Measurements from ENCODE around the gene RASSF7.
A peak's percentile ranks its signal among the peaks of the same experiment; 100 is the strongest.
"Not testable (repeated sequence)": the region's sequence is repeated elsewhere in the genome, so short reads cannot be mapped to it uniquely, and the experiment has no call there.

Gene RASSF7, protein sequence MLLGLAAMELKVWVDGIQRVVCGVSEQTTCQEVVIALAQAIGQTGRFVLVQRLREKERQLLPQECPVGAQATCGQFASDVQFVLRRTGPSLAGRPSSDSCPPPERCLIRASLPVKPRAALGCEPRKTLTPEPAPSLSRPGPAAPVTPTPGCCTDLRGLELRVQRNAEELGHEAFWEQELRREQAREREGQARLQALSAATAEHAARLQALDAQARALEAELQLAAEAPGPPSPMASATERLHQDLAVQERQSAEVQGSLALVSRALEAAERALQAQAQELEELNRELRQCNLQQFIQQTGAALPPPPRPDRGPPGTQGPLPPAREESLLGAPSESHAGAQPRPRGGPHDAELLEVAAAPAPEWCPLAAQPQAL

GRCh38 chr11:560305-561147 is at the start of gene RASSF7, which contains the start of gene LMNTD2:
TSS of gene RASSF7 (plus strand) at chr11:560970. CDS start at chr11:561769, 799 bp downstream.
TSS of gene LMNTD2 (minus strand) at chr11:560738. CDS start at chr11:560716, 22 bp downstream.
- DNase-seq (ENCODE audit: low read depth), result peak; percentile 97

DNA sequence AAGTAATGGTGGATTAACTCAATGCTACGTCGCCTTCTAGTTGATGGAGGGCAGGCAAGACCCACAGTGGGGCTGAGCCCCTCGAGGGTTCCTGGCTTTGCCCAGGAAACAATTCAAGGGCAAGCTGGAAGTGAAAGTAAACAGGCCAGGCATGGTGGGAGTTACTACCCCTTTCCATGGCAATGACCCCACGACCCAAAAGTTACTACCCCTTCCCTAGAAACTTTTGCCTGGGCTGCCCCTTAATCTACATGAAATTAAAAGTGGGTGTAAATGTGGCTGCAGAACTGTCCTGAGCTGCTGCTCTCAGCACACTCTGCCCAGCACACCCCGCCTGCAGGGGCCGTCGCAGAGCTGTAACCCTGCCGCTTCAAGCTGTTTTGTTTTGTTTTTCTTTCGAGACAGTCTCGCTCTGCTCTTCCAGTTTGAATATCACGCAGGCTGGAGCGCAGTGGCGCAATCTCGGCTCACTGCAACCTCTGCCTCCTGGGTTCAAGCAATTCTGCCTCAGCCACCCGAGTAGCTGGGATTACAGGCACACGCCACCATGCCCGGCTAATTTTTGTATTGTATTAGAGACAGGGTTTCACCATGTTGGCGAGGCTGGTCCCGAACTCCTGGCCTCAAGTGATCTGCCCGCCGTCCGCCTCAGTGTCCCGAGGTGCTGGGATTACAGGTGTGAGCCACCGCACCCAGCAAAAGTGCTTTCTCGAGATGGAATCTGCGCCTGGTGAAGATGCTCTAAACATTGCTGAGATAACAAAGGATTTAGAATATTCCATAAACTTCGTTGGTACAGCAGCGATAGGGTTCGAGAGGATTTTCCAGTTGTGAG is 47.8 kb upstream of the RASSF7 start:
- DNase-seq (ENCODE audit: low read depth), result no peak

DNA sequence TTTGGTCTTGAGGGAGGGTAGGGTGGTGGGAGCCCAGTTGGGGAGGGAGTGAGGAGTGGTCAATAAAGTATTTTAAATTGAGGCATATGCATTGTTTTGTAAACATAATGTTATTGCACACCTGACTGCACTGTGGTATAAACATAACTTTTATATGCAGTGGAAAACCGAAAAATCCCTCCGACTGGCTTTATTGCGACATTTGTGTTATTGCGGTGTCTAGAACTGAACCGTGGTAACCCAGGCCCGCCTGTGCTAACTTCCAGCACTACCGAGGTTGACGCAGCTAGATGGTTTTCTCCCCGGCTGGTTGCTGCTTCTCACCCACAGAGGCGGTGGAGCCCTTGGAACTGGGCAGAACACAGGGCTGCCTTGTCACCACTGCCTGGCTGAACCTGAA is 46.2 kb upstream of the RASSF7 start:
- DNase-seq (ENCODE audit: low read depth), result no peak

GRCh38 chr11:515131-515530 is 45.6 kb upstream of the RASSF7 start:
- DNase-seq (ENCODE audit: low read depth), result no peak

DNA sequence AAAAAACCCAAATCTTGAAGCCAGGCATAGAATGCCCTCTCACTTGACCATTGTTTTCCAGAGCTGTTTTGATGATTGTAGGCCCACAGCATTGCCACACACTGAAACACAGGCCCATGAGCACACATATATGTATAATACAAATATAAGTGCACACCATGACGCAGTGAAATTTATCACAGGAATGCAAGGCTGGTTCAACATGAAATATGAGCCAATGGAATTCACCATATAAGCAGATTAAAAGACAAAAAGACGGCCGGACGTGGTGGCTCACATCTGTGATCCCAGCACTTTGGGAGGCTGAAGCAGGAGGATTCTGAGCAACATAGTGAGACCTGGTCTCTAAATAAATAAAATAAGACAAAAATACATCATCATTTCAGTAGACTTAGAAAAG is 44.4 kb upstream of the RASSF7 start:
- no peak for DNase-seq (ENCODE audit: low read depth)

DNA sequence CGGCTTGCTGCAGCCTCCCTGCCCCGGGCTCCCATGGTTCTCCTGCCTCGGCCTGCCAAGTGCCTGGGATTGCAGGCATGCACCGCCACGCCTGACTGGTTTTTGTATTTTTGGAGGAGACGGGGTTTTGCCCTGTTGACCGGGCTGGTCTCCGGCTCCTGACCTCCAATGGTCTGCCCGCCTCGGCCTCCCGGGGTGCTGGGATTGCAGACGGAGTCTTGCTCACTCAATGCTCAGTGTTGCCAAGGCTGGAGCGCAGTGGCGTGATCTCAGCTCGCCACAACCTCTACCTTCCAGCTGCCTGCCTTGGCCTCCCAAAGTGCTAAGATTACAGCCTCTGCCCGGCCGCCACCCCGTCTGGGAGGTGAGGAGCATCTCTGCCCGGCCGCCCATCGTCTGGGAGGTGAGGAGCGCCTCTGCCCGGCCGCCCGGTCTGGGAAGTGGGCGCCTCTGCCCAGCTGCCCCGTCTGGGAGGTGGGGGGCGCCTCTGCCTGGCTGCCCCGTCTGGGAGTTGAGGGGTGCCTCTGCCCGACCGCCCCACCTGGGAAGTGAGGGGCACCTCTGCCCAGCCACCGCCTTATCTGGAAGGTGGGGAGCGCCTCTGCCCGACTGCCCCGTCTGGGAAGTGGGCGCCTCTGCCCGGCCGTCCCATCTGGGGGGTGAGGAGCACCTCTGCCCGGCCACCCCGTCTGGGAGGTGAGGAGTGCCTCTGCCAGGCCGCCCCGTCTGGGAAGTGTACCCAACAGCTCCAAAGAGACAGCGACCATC is 43.7 kb upstream of the RASSF7 start:
- DNase-seq (ENCODE audit: low read depth), result not testable (repeated sequence)

DNA sequence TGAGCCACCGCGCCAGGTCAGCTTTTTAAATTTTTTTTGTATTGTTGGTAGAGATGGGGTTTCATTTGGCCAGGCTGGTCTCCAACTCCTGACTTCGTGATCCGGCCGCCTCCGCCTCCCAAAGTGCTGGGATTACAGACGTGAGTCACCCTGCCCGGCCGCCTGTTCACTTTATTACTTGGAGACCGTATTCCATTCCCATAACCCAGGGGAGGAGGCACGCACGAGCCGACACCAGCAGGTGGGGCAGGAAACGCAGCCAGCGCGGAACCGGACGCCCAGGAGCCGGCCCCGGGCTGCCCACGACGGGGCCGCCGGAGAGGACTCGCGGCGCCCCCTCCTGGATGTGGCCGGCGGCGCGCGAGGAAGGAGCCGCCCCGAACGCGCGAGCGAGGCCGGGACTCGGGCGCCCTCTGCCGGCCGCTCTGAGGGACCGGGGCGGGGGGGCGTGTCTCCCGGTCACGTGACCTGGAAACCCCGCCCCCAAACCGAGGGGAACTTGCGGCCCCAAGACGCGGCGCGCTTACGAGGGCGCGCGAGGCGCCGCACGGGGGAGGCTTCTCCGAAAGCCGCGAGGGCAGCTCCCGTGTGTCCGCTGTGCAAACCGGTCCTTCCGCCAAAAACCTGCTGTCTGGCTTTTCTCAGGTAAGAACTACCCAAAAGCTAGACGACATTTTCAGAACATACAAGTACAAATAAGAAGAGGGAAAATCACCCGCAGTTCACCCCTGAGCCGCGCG is 42.1 kb upstream of the RASSF7 start:
- peak; percentile 87 for DNase-seq (ENCODE audit: low read depth)

GRCh38 chr11:520428-521176 is 40.2 kb upstream of the RASSF7 start:
- DNase-seq (ENCODE audit: low read depth), result no peak

DNA sequence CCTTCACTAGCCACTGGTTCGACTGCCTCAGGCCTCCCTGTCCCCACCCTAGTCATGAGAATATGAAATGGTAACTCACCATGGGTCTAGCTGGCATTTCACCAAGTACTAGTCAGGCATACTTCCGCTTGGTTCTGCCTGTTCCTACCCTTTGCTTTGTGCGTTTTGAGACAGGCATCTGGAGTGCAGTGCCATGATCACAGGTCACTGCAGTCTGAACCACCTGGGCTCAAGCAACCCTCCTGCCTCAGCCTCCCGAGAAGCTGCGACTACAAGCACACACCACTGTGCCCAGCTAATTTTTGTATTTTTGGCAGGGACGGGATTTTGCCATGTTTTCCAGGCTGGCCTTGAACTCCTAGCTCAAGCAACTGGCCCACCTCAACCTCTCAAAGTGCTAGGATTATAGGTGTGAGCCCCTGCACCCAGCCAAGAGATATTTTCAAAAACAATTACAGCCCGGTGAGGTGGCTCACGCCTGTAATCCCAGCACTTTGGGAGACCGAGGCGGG is 39.5 kb upstream of the RASSF7 start:
- DNase-seq (ENCODE audit: low read depth), result no peak

GRCh38 chr11:526192-526591 is 34.6 kb upstream of the RASSF7 start:
- no peak for DNase-seq (ENCODE audit: low read depth)

DNA sequence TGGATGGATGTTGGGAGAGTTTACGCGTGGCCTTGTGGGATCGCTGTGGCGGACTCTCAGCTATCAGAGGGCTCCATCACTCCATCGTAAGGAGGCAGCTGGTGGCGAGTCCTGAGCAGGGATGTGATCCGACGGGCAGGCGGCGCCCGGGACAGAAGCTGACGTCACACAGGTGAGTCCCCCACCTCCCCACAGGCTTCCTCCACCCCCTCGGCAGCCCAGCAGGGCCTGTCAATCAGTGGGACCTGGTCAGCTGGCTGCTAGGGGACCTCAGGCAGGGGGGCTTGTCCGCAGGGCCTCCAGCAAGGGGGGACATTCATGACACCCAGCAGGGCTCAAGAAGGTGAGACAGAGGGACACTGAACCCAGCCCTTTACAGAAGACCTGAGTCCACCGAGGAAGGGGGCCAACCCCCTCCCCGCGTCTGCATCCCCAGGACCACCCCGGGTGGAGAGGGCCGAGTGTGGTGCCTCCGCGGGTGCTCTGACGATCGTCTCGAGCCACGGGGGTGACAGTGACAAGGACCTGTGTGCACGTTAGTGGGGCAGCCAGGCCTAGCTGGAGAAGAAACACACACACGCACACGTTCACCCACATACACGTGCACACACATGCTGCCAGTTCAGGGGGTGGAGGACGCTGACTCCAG is 32.5 kb upstream of the RASSF7 start:
- DNase-seq (ENCODE audit: low read depth), result no peak

DNA sequence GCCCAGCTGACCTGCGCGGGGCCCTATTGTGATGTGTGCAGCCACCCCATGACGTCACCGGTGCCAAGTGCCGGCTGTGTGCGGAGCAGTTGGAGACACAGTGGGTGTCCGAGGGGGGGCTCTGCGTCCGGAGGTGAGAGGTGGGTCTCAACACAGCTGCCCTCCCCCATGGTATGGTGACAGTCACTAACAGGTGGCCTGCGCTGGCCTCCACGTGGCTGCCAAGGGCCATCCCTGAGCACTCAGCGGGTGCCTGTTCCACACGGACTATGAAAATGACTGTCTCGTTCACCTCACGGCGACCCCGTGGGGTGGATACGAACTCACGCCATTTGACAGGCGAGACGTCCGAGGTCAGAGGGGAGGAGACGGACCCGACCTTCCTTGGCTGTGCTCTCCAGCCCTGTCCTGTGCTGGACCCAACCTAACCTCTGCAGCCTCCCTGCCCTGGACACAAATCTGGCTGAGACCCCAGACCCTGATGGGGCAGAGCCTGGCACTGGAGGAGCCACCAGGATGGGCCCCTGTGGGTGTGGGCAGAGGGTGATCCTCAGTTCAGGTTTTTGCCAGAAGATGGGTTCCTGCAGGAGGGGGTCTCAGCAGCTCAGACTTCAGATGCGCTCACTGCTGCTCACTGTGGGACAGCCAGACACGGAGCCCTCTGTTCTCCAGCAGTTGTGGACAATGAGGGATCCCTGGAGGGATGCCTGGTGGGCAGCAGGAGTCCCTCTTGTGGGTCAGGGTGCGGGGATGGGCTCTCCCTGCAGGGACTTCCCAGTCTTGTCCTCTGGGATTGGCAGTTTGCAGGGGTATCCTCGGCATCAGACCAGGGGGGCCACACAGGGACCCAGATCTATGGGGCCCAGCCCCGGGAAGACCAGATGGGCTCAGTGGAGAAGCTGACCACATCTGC is 31.7 kb upstream of the RASSF7 start:
- no peak for DNase-seq (ENCODE audit: low read depth)

- no peak for DNase-seq (ENCODE audit: low read depth)
These were observed 30.9 kb upstream of the RASSF7 start for GRCh38 chr11:529728-530411.

- DNase-seq (ENCODE audit: low read depth), result no peak
These were observed 29.6 kb upstream of the RASSF7 start for GRCh38 chr11:530960-531831.

DNA sequence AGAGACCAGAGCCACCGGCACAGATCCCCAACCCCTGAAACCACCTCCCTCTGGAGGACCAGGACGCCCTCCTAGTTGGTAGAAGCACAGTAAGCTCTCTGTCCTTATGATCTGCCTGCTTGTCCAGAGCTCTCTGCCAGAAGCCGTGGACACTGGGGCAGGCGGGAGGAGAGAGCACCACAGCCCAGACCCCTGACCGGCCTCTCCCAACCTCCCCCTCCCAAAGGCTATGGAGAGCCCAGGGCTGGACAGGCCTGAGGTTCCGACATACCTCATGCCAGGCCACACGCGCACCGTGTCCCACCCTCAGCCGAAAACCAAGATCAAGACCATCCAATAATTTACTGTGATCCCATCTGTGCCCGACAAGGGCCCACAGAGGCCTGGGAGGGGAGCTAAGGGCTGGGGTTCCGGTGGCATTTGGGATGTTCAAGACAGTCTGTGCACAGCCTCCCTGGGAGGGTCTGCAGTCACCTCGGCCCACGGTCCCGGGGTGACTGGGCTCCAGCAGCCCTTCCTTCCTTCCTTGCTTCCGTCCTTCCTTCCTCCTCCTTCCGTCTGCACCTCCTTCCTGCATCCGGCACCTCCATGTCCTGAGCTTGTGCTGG is 28.7 kb upstream of the RASSF7 start:
- no peak for DNase-seq (ENCODE audit: low read depth)

DNA sequence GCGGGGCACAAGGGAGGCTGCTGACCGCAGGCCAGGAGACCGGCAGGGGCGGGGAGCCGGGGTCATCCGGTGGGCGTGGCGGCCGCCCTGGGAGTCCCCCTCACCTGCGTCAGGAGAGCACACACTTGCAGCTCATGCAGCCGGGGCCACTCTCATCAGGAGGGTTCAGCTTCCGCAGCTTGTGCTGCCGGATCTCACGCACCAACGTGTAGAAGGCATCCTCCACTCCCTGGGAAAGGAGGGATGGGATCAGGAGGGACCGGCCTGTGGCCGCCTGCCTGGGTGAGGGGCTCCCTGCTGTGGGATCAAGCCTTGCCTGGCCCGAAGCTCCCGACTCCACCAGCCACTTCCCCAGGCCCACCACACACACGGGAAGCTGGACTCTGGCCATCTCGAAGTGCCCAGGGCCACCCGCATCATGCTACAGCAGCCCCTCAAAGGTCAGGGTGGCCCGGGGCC is 28.2 kb upstream of the RASSF7 start:
- no peak for DNase-seq (ENCODE audit: low read depth)
